Activated CD4-positive, alpha-beta memory T cell treated with anti-CD3 and anti-CD28 coated beads, Interleukin-2, amount 10 ng/mL, durations not matched to agents 7 days and 5 days (primary cell): Measurements from ENCODE around the gene HCRTR2. TPM values are rescaled to one million over a fixed set of nuclear protein-coding genes. Genes with fewer than 3 reads are reported as not detected.
"Not testable (repeated sequence)": the region's sequence is repeated elsewhere in the genome, so short reads cannot be mapped to it uniquely, and the experiment has no call there.

Experiments
- CTCF ChIA-PET: fragments of 350-600 bp; sonication (Branson Sonifier 250); formaldehyde crosslinking; loops from one replicate; lab custom pipeline; 2021; ENCODE audit warnings: antibody characterized with exemption, inconsistent platforms; lab: Charles Lee
- POLR2A ChIA-PET: fragments of 350-600 bp; sonication (Branson Sonifier 250); formaldehyde crosslinking; loops from one replicate; lab custom pipeline; 2021; ENCODE audit warnings: antibody characterized with exemption; lab: Charles Lee
- DNase-seq: peaks from one replicate; pipeline ENCODE4 v3.0.0-alpha.2; 2020
- H3K27ac Mint-ChIP-seq: one replicate; pipeline ENCODE4 v1.8.0; 2021; ENCODE audit warnings: mild to moderate bottlenecking, mixed read lengths
- H3K27me3 Mint-ChIP-seq: one replicate; pipeline ENCODE4 v1.8.0; 2021; ENCODE audit warnings: mixed read lengths
- H3K36me3 Mint-ChIP-seq: one replicate; pipeline ENCODE4 v1.8.0; 2021; ENCODE audit warnings: low read depth, mixed read lengths
- H3K4me1 Mint-ChIP-seq: one replicate; pipeline ENCODE4 v1.8.0; 2021; ENCODE audit warnings: mixed read lengths
- H3K4me3 Mint-ChIP-seq: one replicate; pipeline ENCODE4 v1.8.0; 2021; ENCODE audit warnings: mild to moderate bottlenecking, mixed read lengths
- H3K9me3 Mint-ChIP-seq: one replicate; pipeline ENCODE4 v1.8.0; 2021; ENCODE audit warnings: mixed read lengths
- total RNA-seq, 2 experiments: library from RNA; stranded (reverse); gene quantifications; one replicate each; pipeline ENCODE4 v1.2.3, GENCODE V29; 2021

Gene HCRTR2
- total RNA-seq, 2 experiments from 2014 or later: not detected

DNA sequence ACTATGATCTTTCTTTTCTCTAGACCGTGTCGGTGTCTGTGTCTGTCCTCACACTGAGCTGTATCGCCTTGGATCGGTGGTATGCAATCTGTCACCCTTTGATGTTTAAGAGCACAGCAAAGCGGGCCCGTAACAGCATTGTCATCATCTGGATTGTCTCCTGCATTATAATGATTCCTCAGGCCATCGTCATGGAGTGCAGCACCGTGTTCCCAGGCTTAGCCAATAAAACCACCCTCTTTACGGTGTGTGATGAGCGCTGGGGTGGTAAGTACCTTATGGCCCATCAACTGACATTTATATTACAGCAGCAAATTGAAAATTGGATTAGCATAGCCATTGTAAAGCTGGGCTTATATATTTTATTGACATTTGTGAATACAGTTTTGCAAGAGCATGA, 80.8 kb downstream of the HCRTR2 start:
- peaks cover 3% of the 10 kb centered on the region for H3K9me3 Mint-ChIP-seq
- H3K27ac Mint-ChIP-seq: no peak overlapping the region
- no peaks in the 10 kb centered on the region for H3K4me1 Mint-ChIP-seq
- POLR2A ChIA-PET: no interaction called here
- H3K36me3 Mint-ChIP-seq: no peaks in the 10 kb centered on the region
- H3K4me3 Mint-ChIP-seq: no peak overlapping the region
- DNase-seq: no peak
- CTCF ChIA-PET: no interaction called here
- H3K27me3 Mint-ChIP-seq: no peaks in the 10 kb centered on the region

DNA sequence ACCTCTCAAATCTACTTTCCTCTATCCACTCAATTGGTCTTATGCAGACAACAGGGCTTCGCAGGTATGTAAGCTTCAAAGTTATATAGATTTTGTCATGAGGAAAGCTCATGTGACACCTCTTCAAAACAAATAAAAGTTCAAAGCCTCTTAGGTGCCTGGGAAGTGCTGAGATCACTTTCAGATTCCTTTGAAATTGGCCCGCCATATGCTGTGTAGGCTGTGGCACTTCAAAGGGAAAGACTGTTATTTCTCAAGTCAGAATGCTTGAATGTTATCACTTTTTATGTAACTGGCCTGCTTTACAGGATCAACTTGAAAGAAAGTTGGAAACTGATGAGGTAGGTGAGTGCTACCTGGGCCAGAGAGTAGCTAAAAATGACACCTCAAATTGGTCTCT, 85.9 kb downstream of the HCRTR2 start:
- H3K27ac Mint-ChIP-seq: no peak overlapping the region
- no peaks in the 10 kb centered on the region for H3K4me1 Mint-ChIP-seq
- no peak for DNase-seq
- peaks cover under 1% of the 10 kb centered on the region for H3K9me3 Mint-ChIP-seq
- H3K27me3 Mint-ChIP-seq: no peaks in the 10 kb centered on the region
- ChIA-PET CTCF (no interaction called here), POLR2A (no interaction called here)
- H3K36me3 Mint-ChIP-seq: no peaks in the 10 kb centered on the region
- H3K4me3 Mint-ChIP-seq: no peak overlapping the region

DNA sequence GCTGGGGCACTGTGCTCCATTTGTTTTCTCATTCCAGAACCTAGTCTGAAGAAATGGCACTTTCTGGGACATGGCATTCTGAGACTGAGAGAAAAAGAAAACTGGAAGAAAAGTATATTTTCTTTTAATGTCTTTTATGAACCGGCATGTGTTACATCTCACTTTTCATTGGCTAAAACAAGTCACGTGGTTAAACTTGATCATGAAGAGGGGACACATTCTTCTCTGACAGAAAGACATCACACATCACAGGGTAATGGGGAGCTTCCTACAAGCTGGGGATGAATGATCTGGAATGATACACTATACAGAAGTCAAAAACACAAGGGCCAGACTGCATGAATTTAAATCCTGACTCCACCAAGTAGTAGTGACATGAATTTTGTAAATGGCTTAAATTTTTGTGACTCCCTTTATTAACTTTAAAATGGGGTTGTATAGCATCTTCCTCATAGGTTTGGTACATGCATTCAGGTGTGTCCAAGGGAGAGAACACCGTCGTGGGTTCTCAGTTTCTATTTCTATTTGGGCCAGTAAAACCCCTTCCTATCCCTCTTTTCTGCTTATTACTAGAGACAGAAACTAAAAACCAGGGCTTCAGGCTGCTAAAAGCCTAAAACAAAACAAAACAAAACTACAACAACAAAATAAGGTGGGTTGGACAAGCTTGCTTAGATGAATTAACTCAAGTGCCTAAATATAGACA, 91.2 kb downstream of the HCRTR2 start:
- CTCF ChIA-PET: no interaction called here
- DNase-seq: no peak
- no peak overlapping the region for H3K4me3 Mint-ChIP-seq
- H3K27ac Mint-ChIP-seq: no peak overlapping the region
- no peaks in the 10 kb centered on the region for H3K27me3 Mint-ChIP-seq
- H3K4me1 Mint-ChIP-seq: no peaks in the 10 kb centered on the region
- no peaks in the 10 kb centered on the region for H3K9me3 Mint-ChIP-seq
- POLR2A ChIA-PET: no interaction called here
- H3K36me3 Mint-ChIP-seq: no peaks in the 10 kb centered on the region

DNA sequence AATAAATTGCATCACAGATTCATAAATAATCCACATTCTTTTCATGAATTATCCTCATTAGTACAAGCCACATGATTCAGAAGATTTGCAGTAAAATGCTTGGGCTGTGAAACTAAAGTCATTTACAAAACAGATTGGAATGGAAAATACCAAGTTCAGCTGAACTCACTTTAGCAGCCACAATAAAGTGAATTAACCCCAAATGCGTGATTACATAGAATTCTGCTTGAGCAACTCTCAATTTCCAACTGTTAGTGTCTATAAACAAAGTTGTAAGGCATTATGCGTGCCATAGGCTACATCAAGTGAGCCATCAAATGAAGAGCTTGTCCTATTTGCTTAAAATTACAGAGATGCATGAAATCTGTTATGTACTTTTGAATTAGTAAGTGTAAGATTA, 92.6 kb downstream of the HCRTR2 start:
- Mint-ChIP-seq H3K27ac (no peak overlapping the region), H3K4me1 (no peaks in the 10 kb centered on the region), H3K36me3 (no peaks in the 10 kb centered on the region), H3K9me3 (no peaks in the 10 kb centered on the region), H3K27me3 (no peaks in the 10 kb centered on the region), H3K4me3 (no peak overlapping the region)
- CTCF ChIA-PET: no interaction called here
- no peak for DNase-seq
- POLR2A ChIA-PET: no interaction called here

DNA sequence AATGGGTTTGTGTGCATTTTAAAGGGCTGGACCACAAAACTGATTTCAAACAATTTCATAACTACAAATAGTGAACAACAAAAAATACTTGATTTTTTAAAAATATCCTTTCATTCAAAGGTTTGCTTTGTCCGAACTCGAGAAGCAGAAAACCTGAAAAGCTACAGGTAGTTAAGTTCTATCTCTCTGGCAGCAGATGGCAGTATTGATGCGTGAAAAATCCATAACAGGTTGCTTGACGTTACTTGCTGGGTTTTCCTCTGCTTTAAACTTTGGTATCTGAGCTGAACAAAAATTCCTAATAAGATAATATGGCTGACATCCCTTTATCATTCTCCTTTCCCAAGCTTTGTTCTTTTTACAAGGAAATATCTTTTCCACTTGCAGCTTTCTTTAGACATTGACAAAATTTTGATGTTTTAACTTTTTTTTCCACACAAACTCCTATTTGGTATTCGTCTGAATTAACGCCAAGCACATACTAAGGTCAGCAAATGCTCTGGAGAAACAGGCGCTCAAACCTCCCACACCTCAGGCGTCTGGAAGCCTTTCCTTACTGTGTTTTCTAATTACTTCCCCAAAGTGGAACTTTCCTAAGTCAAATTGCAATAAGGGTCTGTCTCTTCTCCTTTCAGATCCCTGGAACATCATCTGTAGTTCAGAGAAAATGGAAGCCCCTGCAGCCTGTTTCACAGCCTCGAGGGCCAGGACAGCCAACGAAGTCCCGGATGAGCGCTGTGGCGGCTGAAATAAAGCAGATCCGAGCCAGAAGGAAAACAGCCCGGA, 102.6 kb downstream of the HCRTR2 start:
- no peak overlapping the region for H3K4me3 Mint-ChIP-seq
- no peak for DNase-seq
- no peak overlapping the region for H3K27ac Mint-ChIP-seq
- CTCF ChIA-PET: interaction anchor here (1.0 to 1.4 kb wide), 3 partner anchors 9 to 17 kb away, joined by 3 to 7 read pairs (median 3); no protein-coding TSS in a partner anchor
- POLR2A ChIA-PET: no interaction called here
- no peaks in the 10 kb centered on the region for H3K4me1 Mint-ChIP-seq
- no peaks in the 10 kb centered on the region for H3K9me3 Mint-ChIP-seq
- H3K27me3 Mint-ChIP-seq: no peaks in the 10 kb centered on the region
- no peaks in the 10 kb centered on the region for H3K36me3 Mint-ChIP-seq

DNA sequence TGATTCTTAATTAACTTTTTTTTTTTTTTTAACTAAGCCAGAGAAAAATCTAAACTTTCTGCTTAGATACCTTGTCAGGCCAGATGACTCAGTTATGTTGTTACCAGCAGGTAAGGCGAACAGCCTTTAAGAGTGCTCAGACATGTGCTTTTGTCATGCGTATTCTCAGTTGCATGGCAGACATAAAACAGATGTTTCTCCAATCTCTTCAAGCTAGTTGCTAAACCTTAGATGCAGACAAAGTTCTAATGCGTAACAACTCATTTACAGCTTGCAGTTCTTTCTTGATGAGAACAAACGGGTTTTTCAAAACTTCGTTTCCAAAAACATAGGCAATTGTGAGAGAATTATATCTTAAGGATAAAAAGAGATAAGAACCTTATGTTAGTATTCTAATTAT, 103.3 kb downstream of the HCRTR2 start:
- Mint-ChIP-seq H3K27me3 (no peaks in the 10 kb centered on the region), H3K4me1 (no peaks in the 10 kb centered on the region), H3K36me3 (no peaks in the 10 kb centered on the region), H3K4me3 (no peak overlapping the region), H3K27ac (no peak overlapping the region), H3K9me3 (no peaks in the 10 kb centered on the region)
- CTCF ChIA-PET: no interaction called here
- POLR2A ChIA-PET: no interaction called here
- no peak for DNase-seq

DNA sequence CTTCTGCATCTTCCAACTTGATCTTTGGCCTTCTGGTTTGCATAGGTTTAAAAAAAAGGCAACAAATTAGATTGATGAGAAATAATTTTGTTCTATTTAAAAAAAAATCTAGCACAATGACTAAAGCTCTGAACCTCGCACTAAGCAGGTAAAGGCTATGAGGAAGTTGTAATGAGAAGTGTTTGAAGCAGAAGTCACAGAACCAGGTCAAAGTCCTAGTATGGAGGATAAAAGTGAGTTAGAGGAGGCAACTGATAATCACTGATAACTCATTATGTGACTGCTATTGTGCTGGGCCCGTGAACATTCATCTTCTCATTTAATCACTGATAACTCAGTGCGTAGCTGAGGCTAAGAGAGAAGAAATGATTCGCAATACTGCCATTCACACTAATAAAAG, 106.9 kb downstream of the HCRTR2 start:
- no peak for DNase-seq
- Mint-ChIP-seq H3K4me1 (no peaks in the 10 kb centered on the region), H3K9me3 (no peaks in the 10 kb centered on the region), H3K27me3 (no peaks in the 10 kb centered on the region), H3K4me3 (no peak overlapping the region), H3K27ac (no peak overlapping the region), H3K36me3 (no peaks in the 10 kb centered on the region)
- ChIA-PET CTCF (no interaction called here), POLR2A (no interaction called here)

DNA sequence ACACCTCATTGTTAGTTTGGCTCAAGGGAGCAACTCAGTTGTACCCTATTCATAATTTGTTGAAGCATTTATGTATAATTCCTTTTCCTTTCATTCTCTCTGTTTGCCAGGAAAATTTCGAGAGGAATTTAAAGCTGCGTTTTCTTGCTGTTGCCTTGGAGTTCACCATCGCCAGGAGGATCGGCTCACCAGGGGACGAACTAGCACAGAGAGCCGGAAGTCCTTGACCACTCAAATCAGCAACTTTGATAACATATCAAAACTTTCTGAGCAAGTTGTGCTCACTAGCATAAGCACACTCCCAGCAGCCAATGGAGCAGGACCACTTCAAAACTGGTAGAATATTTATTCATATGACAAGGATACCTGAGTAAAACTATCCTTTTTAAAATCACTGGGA, 107.8 kb downstream of the HCRTR2 start:
- Mint-ChIP-seq H3K27ac (no peak overlapping the region), H3K36me3 (no peaks in the 10 kb centered on the region), H3K4me1 (no peaks in the 10 kb centered on the region), H3K9me3 (no peaks in the 10 kb centered on the region), H3K4me3 (no peak overlapping the region), H3K27me3 (no peaks in the 10 kb centered on the region)
- CTCF ChIA-PET: no interaction called here
- POLR2A ChIA-PET: no interaction called here
- DNase-seq: no peak

DNA sequence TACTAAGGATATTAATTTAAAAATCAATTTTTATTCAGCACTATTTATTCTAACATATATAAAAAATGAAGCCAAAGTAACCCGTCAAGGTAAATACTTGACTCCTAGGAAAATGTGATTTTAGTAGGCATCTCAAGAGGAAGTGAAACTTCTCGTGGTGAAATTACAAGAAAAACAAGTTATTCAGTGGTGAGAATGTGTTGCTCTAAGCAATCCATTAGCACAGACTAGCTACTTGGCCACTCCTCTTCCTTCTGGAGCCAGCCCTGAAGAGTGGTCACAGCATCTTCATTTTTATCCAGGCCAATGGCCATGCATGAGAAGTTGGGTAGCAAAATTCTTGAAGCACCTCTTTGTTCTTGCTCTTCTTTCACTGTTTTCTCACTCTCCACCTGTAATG, 112.5 kb downstream of the HCRTR2 start:
- Mint-ChIP-seq H3K27me3 (no peaks in the 10 kb centered on the region), H3K36me3 (no peaks in the 10 kb centered on the region), H3K4me1 (no peaks in the 10 kb centered on the region), H3K9me3 (peaks cover 2% of the 10 kb centered on the region), H3K27ac (no peak overlapping the region), H3K4me3 (no peak overlapping the region)
- DNase-seq: no peak
- CTCF ChIA-PET: interaction anchor here (1.7 kb wide), 1 partner anchor 10 kb away, joined by 7 read pairs; no protein-coding TSS in a partner anchor
- POLR2A ChIA-PET: no interaction called here

DNA sequence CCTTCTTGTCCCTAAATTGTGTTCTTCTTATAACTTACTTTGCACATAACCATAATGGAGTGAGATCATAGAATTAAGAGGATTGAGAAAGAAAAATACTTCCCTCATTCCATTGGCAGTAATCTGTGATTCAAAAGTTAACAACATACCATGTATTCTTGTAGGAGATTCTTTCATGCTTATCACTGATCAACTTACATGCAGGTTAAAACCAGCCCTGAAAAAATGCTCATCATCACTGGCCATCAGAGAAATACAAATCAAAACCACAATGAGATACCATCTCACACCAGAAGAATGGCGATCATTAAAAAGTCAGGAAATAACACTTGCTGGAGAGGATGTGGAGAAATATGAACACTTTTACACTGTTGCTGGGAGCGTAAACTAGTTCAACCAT, 116.4 kb downstream of the HCRTR2 start:
- H3K9me3 Mint-ChIP-seq: peaks cover 5% of the 10 kb centered on the region
- no peak overlapping the region for H3K27ac Mint-ChIP-seq
- DNase-seq: no peak
- no peaks in the 10 kb centered on the region for H3K4me1 Mint-ChIP-seq
- ChIA-PET POLR2A (no interaction called here), CTCF (no interaction called here)
- no peaks in the 10 kb centered on the region for H3K27me3 Mint-ChIP-seq
- H3K36me3 Mint-ChIP-seq: no peaks in the 10 kb centered on the region
- no peak overlapping the region for H3K4me3 Mint-ChIP-seq

DNA sequence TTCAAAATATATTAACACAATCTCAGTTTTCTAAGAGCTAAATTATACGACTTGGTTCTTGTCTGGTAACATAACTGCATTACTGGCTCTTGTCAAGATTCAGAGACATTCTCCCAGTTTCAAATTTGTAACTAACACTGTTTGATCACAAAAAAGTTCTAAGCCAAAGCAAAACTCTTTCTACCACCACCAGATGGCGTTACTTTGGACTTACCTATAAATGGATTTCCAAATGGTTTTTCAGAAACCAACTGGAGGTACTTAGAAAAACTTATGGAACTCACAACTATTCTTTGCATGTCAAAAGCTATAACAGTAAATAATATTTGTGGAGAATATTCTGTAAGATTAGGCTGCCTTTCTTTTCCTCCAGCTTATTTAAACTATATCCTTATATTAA, 118.8 kb downstream of the HCRTR2 start:
- CTCF ChIA-PET: no interaction called here
- H3K4me3 Mint-ChIP-seq: no peak overlapping the region

DNA sequence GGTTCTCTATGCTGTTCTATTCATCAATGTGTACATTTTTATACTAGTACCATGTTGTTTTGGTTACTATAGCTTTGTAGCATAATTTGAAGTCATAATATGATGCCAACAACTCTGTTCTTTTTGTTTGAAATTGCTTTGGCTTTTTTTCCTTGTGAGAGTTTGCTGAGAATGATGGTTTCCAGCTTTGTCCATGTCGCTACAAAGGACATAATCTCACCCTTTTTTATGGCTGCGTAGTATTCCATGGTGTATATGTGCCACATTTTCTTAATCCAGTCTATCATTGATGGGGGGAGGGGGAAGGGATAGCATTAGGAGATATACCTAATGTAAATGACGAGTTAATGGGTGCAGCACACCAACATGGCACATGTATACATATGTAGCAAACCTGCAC, 122.9 kb downstream of the HCRTR2 start:
- H3K27ac Mint-ChIP-seq, H3K4me1 Mint-ChIP-seq, CTCF ChIA-PET, H3K4me3 Mint-ChIP-seq, H3K36me3 Mint-ChIP-seq, DNase-seq, POLR2A ChIA-PET, H3K27me3 Mint-ChIP-seq, H3K9me3 Mint-ChIP-seq: not testable (repeated sequence)

More for the DNA sequence above, 118.8 kb downstream of the HCRTR2 start:
- DNase-seq: no peak
- POLR2A ChIA-PET: no interaction called here
- no peaks in the 10 kb centered on the region for H3K27me3 Mint-ChIP-seq
- H3K36me3 Mint-ChIP-seq: no peaks in the 10 kb centered on the region
- H3K27ac Mint-ChIP-seq: no peak overlapping the region
- H3K4me1 Mint-ChIP-seq: no peaks in the 10 kb centered on the region
- H3K9me3 Mint-ChIP-seq: peaks cover 5% of the 10 kb centered on the region

DNA sequence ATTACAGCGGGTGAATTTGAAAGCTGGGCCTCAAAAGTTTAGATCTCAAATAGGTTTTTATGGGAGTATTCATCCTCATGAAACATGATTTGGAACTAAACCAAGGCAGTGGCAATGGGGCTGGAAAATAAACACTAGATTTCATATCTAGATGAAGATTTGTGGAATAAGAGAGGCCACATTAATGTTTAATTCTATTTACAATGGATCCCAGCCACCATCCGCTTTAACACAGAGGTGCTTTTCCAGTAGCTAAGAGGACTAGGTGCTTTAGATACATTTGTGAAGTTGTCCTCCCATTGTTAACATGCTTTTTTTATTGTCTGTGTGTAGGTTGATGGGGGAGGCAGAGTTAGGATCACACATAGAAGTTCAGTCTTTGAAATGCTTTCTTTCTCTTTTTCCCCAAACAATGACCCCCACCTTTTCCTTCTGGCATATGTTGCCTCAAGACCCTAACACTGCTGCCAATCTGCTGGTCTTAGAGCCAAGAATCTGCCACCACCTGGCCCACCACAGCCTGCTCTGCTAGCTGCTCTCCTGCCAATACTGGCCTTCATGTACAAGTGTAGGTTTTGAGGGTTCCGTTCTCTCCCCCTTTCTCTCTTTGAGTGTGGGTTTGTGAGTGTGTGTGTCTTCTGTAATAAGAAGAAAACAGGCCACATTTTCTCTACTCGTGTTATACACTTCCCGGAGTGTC, 125.1 kb downstream of the HCRTR2 start:
- H3K4me1 Mint-ChIP-seq: no peaks in the 10 kb centered on the region
- ChIA-PET POLR2A (no interaction called here), CTCF (no interaction called here)
- no peak overlapping the region for H3K4me3 Mint-ChIP-seq
- peaks cover 5% of the 10 kb centered on the region for H3K9me3 Mint-ChIP-seq
- no peaks in the 10 kb centered on the region for H3K36me3 Mint-ChIP-seq
- no peak overlapping the region for H3K27ac Mint-ChIP-seq
- no peak for DNase-seq
- no peaks in the 10 kb centered on the region for H3K27me3 Mint-ChIP-seq
